Breast epithelium (tissue), 3 donors: ENCODE measurements around the gene MIB2.

Experiments used
- POLR2A ChIP-seq: fragments of 450-650 bp; IDR thresholded peaks from one replicate; pipeline ENCODE4 v1.6.1; 2016; ENCODE audit warnings: antibody characterized with exemption, mild to moderate bottlenecking, moderate library complexity
- POLR2AphosphoS5 ChIP-seq, 3 donors: sonication (generic); formaldehyde crosslinking; IDR thresholded peaks; one replicate each; pipeline ENCODE4 v1.6.1; 2017; ENCODE audit warnings: antibody characterized with exemption in 3 of 3
- TF ChIP-seq, protein P1 (sequence below), 3 donors: fragments of 450-650 bp; IDR thresholded peaks; one replicate each; pipeline ENCODE4 v1.5.1; 2016 to 2017; ENCODE audit warnings: antibody characterized with exemption in 3 of 3, mild to moderate bottlenecking in 3 of 3, moderate library complexity in 3 of 3

DNA sequence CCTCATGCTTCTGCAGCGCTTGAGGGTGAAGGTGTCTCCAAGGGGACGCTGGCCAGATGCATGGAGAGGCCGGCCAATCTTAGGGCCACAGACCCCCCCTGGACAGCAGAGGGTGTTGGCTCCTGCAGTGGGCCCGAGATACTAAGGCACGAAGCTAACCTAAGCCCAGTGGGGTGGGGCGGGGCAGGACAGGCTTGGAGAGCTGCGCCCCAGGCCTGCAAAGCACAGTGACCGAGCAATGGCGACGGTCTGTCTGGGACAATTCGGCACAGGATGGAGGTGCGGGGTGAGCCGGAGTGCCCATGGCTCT is 16.6 kb upstream of the MIB2 start:
- TF ChIP-seq, protein P1, sequence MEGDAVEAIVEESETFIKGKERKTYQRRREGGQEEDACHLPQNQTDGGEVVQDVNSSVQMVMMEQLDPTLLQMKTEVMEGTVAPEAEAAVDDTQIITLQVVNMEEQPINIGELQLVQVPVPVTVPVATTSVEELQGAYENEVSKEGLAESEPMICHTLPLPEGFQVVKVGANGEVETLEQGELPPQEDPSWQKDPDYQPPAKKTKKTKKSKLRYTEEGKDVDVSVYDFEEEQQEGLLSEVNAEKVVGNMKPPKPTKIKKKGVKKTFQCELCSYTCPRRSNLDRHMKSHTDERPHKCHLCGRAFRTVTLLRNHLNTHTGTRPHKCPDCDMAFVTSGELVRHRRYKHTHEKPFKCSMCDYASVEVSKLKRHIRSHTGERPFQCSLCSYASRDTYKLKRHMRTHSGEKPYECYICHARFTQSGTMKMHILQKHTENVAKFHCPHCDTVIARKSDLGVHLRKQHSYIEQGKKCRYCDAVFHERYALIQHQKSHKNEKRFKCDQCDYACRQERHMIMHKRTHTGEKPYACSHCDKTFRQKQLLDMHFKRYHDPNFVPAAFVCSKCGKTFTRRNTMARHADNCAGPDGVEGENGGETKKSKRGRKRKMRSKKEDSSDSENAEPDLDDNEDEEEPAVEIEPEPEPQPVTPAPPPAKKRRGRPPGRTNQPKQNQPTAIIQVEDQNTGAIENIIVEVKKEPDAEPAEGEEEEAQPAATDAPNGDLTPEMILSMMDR (IDR thresholded peaks at IDR 0.05) = no peak
- TF ChIP-seq POLR2A (no peak), POLR2AphosphoS5 (IDR thresholded peaks at IDR 0.05) (no peak)
